GM23248 (cell line): ENCODE data around the gene JPT1. TPM values are rescaled to one million over a fixed set of nuclear protein-coding genes. Genes with fewer than 3 reads are reported as not detected.
A peak's percentile ranks its signal among the peaks of the same experiment; 100 is the strongest.
"Not testable (repeated sequence)": the region's sequence is repeated elsewhere in the genome, so short reads cannot be mapped to it uniquely, and the experiment has no call there.

ENCODE experiments used
- DNase-seq: peaks from one replicate; pipeline ENCODE4 v3.0.0-alpha.2; 2015
- H2AFZ ChIP-seq: fragments of 200-600 bp; sonication (generic); 2 replicates; pipeline ENCODE4 v1.6.1; 2016; ENCODE audit warnings: antibody characterized with exemption
- H3F3A ChIP-seq: fragments of 200-600 bp; sonication (generic); 2 replicates; pipeline ENCODE4 v1.6.1; 2016; ENCODE audit warnings: mild to moderate bottlenecking, antibody characterized with exemption, mixed run types; ENCODE audit not compliant: insufficient read depth
- H3K27ac ChIP-seq: fragments of 200-600 bp; sonication (generic); 2 replicates; pipeline ENCODE4 v1.5.1; 2016; ENCODE audit warnings: mild to moderate bottlenecking
- H3K27me3 ChIP-seq: fragments of 200-600 bp; sonication (generic); replicated peaks from 2 replicates; pipeline ENCODE4 v1.6.1; 2016; ENCODE audit warnings: mild to moderate bottlenecking; ENCODE audit not compliant: insufficient read depth
- H3K36me3 ChIP-seq: fragments of 200-600 bp; sonication (generic); 2 replicates; pipeline ENCODE4 v1.6.1; 2016; ENCODE audit warnings: low read depth, mild to moderate bottlenecking
- H3K4me1 ChIP-seq: fragments of 200-600 bp; sonication (generic); 2 replicates; pipeline ENCODE4 v1.6.1; 2016; ENCODE audit warnings: mild to moderate bottlenecking; ENCODE audit not compliant: insufficient read depth
- H3K4me2 ChIP-seq: fragments of 200-600 bp; sonication (generic); one replicate; pipeline ENCODE4 v1.6.1; 2016; ENCODE audit warnings: mild to moderate bottlenecking; ENCODE audit not compliant: unreplicated experiment
- H3K4me3 ChIP-seq: fragments of 200-600 bp; sonication (generic); 2 replicates; pipeline ENCODE4 v1.5.1; 2016; ENCODE audit warnings: mild to moderate bottlenecking
- H3K79me2 ChIP-seq: fragments of 200-600 bp; sonication (generic); 2 replicates; pipeline ENCODE4 v1.6.1; 2016; ENCODE audit warnings: mild to moderate bottlenecking; ENCODE audit not compliant: insufficient read depth
- H3K9ac ChIP-seq: fragments of 200-600 bp; sonication (generic); 2 replicates; pipeline ENCODE4 v1.6.1; 2016; ENCODE audit warnings: mild to moderate bottlenecking
- H3K9me2 ChIP-seq: fragments of 200-600 bp; sonication (generic); 2 replicates; pipeline ENCODE4 v1.6.1; 2016; ENCODE audit warnings: mixed run types, mild to moderate bottlenecking, moderate library complexity; ENCODE audit not compliant: insufficient read depth
- H3K9me3 ChIP-seq: fragments of 200-600 bp; sonication (generic); one replicate; pipeline ENCODE4 v1.6.1; 2017; ENCODE audit warnings: low read depth
- H4K20me1 ChIP-seq: fragments of 200-600 bp; sonication (generic); 2 replicates; pipeline ENCODE4 v1.6.0; 2016; ENCODE audit not compliant: insufficient read depth
- EZH2 ChIP-seq: fragments of 200-600 bp; sonication (generic); IDR thresholded peaks from 2 replicates; pipeline ENCODE4 v1.6.1; 2018; ENCODE audit warnings: antibody characterized with exemption, mild to moderate bottlenecking; ENCODE audit not compliant: insufficient read depth, poor library complexity, severe bottlenecking
- EZH2phosphoT487 ChIP-seq: fragments of 200-600 bp; sonication (generic); IDR thresholded peaks from 2 replicates; pipeline ENCODE4 v1.6.1; 2018; ENCODE audit warnings: antibody characterized with exemption, moderate library complexity, mild to moderate bottlenecking, low read depth; ENCODE audit not compliant: insufficient read depth
- WGBS, 2 experiments: methylation state at CpG; one replicate each; pipeline ENCODE4 v1.1.6; 2015 to 2017; ENCODE audit warnings: low lambda C conversion rate in 2 of 2, low coverage in 1 of 2; ENCODE audit errors: missing lambda C conversion rate in 2 of 2; 5-methylcytosine and 5-hydroxymethylcytosine counted together
- in situ Hi-C: fragments of 300-500 bp; cut with MboI; formaldehyde crosslinking; loops from 2 replicates; pipeline ENCODE4 v1.15.0; 2020
- polyA plus RNA-seq: library from polyadenylated mRNA; unstranded; fragments of >200 nt; fragmentation: Nextera tagmentation; extraction: Ambion mirVana; gene quantifications from 2 replicates; pipeline ENCODE4 v1.2.1, GENCODE V29; 2016
- total RNA-seq: library from RNA; depleted of rRNA; stranded (reverse); fragments of >200 nt; shearing (Covaris generic); gene quantifications from 2 replicates; pipeline ENCODE4 v1.2.3, GENCODE V29; 2014

JPT1 gene
- total and polyA plus RNA-seq, 2 experiments from 2014 or later, result 54.0 to 199 TPM

DNA sequence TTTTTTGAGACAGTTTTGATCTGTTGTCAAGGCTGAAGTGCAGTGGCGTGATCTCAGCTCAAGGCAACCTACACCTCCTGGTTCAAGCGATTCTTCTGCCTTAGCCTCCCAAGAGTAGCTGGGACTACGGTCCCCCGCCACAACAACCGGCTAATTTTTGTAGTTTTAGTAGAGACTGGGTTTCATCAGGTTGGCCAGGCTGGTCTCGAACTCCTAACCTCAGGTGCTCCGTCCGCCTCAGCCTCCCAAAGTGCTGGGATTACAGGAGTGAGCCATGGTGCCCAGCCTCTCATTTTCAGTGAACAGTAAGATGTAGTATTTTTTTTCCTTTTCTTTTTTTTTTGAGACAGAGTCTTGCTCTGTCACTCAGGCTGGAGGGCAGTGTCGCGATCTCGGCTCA, 20.7 kb upstream of the JPT1 start:
- no peak overlapping the region for H2AFZ ChIP-seq
- H3K36me3 ChIP-seq, result peaks cover 68% of the 10 kb centered on the region
- TF ChIP-seq EZH2, result no peak
- TF ChIP-seq EZH2phosphoT487, result no peak
- WGBS, 2 experiments, result 95% methylated on average over 11 of the region's 11 CpGs
- H3K4me3 ChIP-seq, result no peak overlapping the region
- H3K9ac ChIP-seq, result no peak overlapping the region
- H3K9me3 ChIP-seq, result no peaks in the 10 kb centered on the region
- in situ Hi-C loops, result no loop called here
- H3K4me2 ChIP-seq, result no peak overlapping the region
- H3K79me2 ChIP-seq, result peaks cover 100% of the 10 kb centered on the region
- H4K20me1 ChIP-seq, result no peaks in the 10 kb centered on the region; the same call in 1 of the 2 replicates
- DNase-seq, result no peak
- no peak overlapping the region for H3K27ac ChIP-seq
- no peaks in the 10 kb centered on the region for H3K27me3 ChIP-seq
- H3K9me2 ChIP-seq, result no peaks in the 10 kb centered on the region
- no peaks in the 10 kb centered on the region for H3K4me1 ChIP-seq
- peaks cover 4% of the 10 kb centered on the region; the same call in 1 of the 2 replicates for H3F3A ChIP-seq

DNA sequence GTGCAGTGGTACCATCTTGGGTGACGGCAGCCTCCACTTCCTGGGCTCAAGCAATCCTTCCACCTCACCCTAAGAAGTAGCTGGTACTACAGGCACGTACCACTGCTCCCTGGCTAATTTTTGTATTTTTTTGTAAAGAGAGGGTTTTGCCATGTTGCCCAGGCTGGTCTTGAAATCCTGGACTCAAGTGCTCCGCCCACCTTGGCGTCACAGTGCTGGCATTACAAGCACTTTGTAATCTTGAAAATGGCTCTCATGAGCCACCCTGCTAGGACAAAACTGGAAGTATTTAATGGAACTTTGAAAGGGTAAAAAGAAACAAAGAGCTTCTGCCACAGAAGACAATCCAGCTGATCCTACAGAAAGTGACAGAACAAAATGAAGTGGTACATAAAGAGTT, 19.2 kb upstream of the JPT1 start:
- H2AFZ ChIP-seq, result no peak overlapping the region
- WGBS, 2 experiments, result 80 to 90% methylated on average over 4 of the region's 4 CpGs
- H4K20me1 ChIP-seq, result no peaks in the 10 kb centered on the region; the same call in 1 of the 2 replicates
- no peak overlapping the region for H3K9ac ChIP-seq
- DNase-seq, result no peak
- H3K27ac ChIP-seq, result no peak overlapping the region
- no peak overlapping the region for H3K4me2 ChIP-seq
- H3K36me3 ChIP-seq, result peaks cover 61% of the 10 kb centered on the region
- H3K79me2 ChIP-seq, result peaks cover 100% of the 10 kb centered on the region
- no peaks in the 10 kb centered on the region for H3K9me2 ChIP-seq
- H3F3A ChIP-seq, result peaks cover 4% of the 10 kb centered on the region; the same call in 1 of the 2 replicates
- H3K27me3 ChIP-seq, result no peaks in the 10 kb centered on the region
- TF ChIP-seq EZH2 (no peak), EZH2phosphoT487 (no peak)
- H3K9me3 ChIP-seq, result no peaks in the 10 kb centered on the region
- in situ Hi-C loops, result no loop called here
- H3K4me3 ChIP-seq, result no peak overlapping the region
- no peaks in the 10 kb centered on the region for H3K4me1 ChIP-seq

DNA sequence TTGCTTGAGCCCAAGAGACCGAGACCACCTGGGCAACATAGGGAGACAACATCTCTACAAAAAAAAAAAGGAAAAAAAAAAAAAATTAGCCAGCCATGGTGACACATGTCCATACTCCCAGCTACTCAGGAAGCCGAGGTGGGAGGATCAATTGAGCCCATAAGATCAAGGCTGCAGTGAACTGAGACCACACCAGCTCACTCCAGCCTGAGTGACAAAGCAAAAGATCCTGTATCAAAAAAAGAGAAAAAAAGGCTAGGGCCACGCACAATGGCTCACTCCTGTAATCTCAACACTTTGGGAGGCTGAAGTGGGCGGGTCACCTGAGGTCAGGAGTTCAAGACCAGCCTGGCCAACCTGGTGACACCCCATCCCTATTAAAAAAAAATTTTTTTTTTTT, 14.7 kb upstream of the JPT1 start:
- Histone ChIP-seq H3K27ac (no peak overlapping the region), H3K36me3 (peaks cover 52% of the 10 kb centered on the region), H3K9me3 (no peaks in the 10 kb centered on the region), H3K79me2 (peaks cover 74% of the 10 kb centered on the region), H3K9me2 (no peaks in the 10 kb centered on the region), H2AFZ (no peak overlapping the region), H3K27me3 (no peaks in the 10 kb centered on the region), H3F3A (peaks cover 9% of the 10 kb centered on the region; the same call in 1 of the 2 replicates), H3K4me2 (no peak overlapping the region), H3K9ac (no peak overlapping the region), H3K4me3 (no peak overlapping the region), H3K4me1 (no peaks in the 10 kb centered on the region), H4K20me1 (no peaks in the 10 kb centered on the region)
- no peak for DNase-seq
- 84 to 92% methylated on average over 4 of the region's 4 CpGs for WGBS, 2 experiments
- in situ Hi-C loops, result no loop called here
- TF ChIP-seq EZH2phosphoT487 (no peak), EZH2 (no peak)

DNA sequence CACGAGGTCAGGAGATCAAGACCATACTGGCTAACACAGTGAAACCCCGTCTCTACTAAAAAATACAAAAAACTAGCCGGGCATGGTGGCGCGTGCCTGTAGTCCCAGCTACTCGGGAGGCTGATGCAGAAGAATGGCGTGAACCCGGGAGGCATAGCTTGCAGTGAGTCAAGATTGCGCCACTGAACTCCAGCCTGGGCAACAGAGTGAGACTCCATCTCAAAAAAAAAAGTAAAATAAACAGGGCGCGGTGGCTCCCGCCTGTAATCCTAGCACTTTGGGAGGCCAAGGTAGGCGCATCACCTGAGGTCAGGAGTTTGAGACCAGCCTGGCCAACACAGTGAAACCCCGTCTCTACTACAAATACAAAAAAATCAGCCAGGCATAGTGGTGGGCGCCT, 10.3 kb upstream of the JPT1 start:
- Histone ChIP-seq H3K79me2 (peaks cover 30% of the 10 kb centered on the region), H3F3A (peaks cover 24% of the 10 kb centered on the region; the same call in 1 of the 2 replicates), H3K27ac (peak overlapping the region; percentile 60), H3K36me3 (peaks cover 22% of the 10 kb centered on the region; the same call in 1 of the 2 replicates)
- H3K4me1 ChIP-seq, H4K20me1 ChIP-seq, H3K4me3 ChIP-seq, H3K27me3 ChIP-seq, H3K9ac ChIP-seq, DNase-seq, H3K9me2 ChIP-seq, H3K9me3 ChIP-seq, H2AFZ ChIP-seq, H3K4me2 ChIP-seq, in situ Hi-C loops: not testable (repeated sequence)
- WGBS, 2 experiments, result 89 to 90% methylated on average over 15 of the region's 15 CpGs

DNA sequence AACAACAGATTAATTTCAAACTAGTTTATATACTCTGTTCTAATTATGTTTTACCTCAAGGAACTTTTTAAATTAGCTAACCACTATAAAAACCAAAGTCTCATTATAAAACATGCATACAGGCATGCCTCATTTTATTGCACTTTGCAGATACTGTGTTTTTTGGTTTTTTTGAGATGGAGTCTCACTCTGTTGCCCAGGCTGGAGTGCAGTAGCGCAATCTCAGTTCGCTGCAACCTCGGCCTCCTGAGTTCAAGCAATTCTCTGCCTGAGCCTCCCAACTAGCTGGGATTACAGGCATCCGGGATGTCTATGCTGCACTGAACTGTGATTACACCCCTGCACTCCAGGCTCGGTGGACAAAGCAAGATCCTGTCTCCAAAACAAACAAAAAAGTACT, 8.8 kb upstream of the JPT1 start:
- peaks cover 16% of the 10 kb centered on the region; the same call in 1 of the 2 replicates for H3K79me2 ChIP-seq
- no peaks in the 10 kb centered on the region for H4K20me1 ChIP-seq
- no peaks in the 10 kb centered on the region for H3K9me2 ChIP-seq
- H3K4me1 ChIP-seq, result peaks cover 9% of the 10 kb centered on the region; the same call in 1 of the 2 replicates
- WGBS, 2 experiments, result 98 to 100% methylated on average over 5 of the region's 5 CpGs
- no peak for TF ChIP-seq EZH2phosphoT487
- no peak for TF ChIP-seq EZH2
- peaks cover 31% of the 10 kb centered on the region; the same call in 1 of the 2 replicates for H3F3A ChIP-seq
- no peak overlapping the region for H3K4me3 ChIP-seq
- DNase-seq, result no peak
- H3K36me3 ChIP-seq, result peaks cover 19% of the 10 kb centered on the region; the same call in 1 of the 2 replicates
- H3K4me2 ChIP-seq, result no peak overlapping the region
- no peaks in the 10 kb centered on the region for H3K9me3 ChIP-seq
- H3K27me3 ChIP-seq, result no peaks in the 10 kb centered on the region
- in situ Hi-C loops, result no loop called here
- no peak overlapping the region for H2AFZ ChIP-seq
- H3K27ac ChIP-seq, result no peak overlapping the region
- no peak overlapping the region for H3K9ac ChIP-seq
